ENCODE data around the gene ENTPD2.
A peak's percentile ranks its signal among the peaks of the same experiment; 100 is the strongest.

ENTPD2 gene

DNA sequence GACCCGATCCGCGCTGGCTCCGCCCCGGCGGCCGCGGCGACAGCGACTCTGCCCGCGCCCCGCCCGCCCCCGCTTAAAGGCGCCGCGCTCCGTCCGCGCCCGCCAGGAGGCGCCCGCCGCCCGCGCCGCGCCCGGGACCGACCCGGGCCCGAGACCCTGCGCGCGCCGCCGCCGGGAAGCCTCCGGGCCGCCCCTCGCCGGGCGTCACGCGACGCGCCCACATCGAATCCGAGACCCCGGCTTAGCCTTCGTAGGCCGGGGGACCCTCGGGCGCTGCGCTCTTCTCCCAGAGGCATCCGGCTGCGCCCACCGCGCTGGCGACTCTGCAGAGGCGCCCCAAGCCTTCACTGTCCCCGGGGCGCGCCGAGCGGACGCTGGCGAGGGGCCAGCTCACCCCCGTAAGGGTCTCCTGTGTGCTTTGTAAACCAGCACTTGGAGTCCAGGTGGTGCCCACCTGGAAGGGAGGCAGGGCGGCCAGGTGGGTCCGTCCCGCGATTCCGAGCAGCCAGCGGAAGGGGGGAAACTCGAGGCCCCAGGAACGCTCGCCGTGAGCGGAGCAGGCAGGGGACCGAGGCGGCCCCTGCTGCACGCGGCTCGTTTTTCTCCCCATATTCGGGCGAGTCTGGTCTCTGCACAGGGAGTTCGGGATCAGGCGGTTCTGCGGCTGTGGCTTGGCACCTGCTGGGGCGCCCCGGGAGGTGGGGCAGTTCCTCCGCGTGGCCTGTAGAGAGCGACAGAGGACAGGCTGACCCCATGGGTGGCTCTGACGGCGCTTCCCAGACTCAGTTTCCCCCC is 25.4 kb downstream of the ENTPD2 start:
- DNase-seq = peak; percentile 69

- no peak for DNase-seq
Measured at GRCh38 chr9:137027369-137028262, 26.2 kb downstream of the ENTPD2 start, which contains the start of gene ABCA2. Gene ABCA2 (minus strand): TSS chr9:137028237. CDS start chr9:137028140, 97 bp downstream.

DNA sequence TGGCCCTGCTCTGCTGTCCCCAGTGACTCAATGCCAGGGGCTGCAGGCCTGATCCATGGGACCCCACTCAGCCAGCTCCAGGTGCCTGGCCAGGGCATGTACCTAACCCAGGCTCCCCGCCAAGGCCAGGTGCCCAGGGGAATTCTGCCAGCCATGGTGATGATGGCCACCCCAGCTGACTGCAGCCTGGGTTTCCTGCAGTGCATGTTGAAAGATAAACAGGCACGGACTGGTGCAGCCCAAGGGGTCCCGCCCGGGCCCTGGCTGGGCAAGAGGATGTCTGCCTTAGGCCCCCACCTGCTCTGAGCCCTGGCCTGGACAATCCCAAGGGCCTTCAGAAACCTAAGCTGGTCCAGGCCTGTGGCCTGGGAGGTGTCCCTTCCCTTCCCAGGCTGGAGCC is 27.0 kb downstream of the ENTPD2 start:
- DNase-seq = no peak

GRCh38 chr9:137026384-137026783 is 27.5 kb downstream of the ENTPD2 start:
- no peak for DNase-seq

DNA sequence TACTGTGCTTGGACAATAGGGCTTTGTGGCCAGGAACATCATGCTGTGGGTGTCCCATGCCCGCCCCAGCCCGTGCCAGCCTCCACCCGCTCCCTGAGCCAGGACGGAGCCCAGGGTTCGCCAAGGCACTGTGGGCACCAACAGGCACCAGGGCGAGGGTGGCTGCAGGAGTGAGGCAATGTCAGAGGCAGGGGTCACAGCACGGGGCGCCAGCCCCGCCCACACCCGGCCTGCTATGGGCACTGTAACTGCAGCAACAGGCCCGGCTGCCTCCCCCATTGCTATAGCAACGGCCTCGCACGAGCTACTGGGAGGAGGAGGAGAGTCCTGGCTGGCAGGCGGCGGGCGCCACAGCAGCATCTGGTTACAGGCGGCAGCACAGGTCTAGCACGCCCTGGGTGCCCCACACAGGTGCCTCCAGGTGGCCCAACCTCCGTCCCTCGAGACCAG is 28.3 kb downstream of the ENTPD2 start:
- peak; percentile 60 for DNase-seq

DNA sequence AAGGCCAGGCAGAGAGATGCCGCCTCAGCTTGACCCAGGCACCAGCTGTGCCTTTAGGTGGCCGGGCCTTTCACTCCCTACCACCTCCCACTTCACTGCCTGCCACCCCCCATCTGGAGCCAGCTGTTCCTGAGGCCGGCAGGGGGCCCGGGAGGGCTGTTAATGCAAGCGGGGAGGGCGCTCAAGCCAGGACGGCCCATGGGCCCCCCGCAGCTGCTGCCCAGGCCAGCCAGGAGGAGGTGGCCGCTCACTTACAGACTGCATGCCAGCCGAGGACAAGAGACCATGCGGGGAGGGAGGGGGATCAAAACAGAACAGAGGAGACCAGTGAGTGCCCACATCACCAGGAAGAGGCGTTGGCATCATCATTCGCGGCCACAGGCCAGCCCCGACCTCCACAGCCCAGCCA is 30.3 kb downstream of the ENTPD2 start:
- DNase-seq = no peak

DNA sequence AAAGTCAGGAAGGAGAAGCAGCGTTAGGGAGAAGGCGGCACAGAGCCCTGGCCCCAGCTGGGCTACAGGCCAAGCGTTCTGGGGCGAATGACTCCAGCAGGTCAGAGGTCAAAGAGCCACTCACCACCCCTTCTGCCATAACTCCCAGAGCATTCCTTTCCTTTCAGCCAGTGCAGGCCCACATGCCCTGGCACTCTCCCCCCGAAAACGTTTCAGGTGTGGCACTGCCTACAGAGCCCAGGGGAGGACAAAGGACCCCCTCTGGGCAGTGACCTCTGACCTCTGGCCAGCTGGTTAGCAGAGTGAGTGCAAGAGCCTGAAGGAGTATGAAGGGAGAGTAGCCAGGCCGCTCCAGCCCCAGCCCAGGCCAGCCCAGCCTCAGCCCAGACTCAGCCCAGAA is 30.7 kb downstream of the ENTPD2 start:
- DNase-seq = no peak

DNA sequence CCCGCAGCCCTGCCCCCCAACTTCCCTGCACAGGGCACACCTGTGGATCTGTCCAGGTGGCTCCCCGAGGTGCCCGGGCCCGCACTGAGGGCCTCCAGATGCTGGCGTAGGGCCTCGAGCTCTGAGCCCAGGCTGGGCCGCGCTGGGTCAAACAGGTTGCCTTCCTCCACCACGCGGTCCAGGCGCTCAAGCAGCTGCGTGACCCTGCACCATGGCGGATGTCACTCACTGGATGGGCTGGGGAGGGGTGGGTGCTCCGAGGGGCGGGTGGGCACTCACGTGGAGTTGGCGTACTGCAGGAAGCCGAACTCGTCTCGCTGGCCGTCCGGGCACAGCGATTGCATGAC is 31.2 kb downstream of the ENTPD2 start:
- DNase-seq = no peak

GRCh38 chr9:137021979-137022661 is 31.7 kb downstream of the ENTPD2 start:
- peak; percentile 77 for DNase-seq

GRCh38 chr9:137021568-137021978 is 32.3 kb downstream of the ENTPD2 start:
- no peak for DNase-seq

DNA sequence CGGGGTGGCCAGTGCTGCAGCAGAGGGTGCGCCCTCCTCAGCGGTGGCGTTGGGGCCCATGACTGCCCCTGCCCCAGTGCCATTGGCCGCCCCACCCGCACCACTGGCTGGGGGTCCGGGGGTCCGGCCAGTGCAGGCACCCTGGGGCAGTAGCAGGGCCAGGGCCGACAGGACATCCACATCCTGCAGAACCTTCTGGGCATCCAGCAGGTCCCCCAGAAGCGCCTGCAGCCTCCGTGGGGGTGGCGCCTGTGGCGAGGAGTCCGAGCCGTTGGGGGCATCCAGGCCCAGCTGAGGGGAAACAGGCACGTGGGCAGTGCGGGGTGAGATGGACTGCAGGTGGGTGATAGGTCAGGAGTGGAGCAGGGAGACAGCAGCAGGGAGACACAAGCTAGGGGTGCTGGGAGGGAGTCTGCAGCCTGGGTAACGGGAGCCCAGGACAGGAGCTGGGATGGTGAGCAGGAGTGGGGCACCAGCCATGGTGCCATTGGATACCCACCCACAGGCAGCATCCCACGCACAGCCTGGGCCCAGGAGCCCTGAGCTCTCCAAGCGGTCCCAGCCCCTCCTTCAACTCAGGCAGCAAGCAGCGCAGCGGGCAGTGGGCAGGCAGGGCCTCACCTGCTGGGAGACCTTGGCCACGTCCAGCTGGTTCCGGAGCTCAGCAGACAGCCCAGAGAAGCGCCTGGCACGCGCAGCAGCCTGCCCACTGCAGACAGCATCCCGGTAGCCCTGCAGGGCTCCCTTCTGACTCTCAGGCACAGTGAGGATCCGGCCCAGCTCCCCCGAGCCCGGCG is 32.9 kb downstream of the ENTPD2 start:
- no peak for DNase-seq

DNA sequence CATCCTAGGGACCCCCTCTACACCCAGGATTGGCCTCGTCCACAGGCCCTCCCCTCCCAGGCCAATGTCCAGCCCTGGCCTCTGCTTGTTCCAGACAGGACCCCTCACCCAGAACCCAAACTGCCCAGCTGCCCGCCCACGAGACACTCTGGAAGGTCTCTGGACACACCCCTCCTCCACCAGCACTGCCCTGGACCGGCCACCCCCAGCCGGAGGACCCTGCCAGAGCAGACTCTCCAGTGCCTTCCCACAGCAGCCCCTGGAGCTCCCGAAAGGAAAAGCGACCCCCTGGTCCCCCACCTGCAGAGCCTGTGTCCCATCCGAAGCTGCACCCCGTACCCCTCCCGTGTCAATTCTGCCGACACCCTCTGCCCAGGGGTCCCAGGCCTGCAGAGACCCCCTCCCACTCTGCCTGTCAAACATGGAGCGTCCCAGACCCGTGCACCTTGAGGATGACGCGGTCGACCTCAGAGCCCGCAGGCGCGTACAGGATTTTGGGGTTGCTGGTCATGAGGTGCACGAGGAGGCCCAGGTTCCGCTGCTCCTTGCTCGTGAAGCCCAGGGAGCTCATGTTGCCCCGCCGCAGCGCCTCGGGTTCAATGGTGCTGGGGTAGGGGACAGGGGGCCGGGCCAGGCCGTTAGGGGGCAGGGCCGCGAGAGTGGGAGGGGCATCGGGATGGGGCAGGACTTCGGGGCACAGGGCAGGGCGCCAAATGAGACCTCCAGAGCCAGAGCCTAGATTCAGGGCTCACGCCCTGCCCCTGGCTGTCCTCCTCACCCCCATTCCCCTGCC is 33.8 kb downstream of the ENTPD2 start:
- no peak for DNase-seq

- no peak for DNase-seq
Measured at GRCh38 chr9:137018761-137019559, 34.9 kb downstream of the ENTPD2 start.

GRCh38 chr9:137017791-137018497 is 35.9 kb downstream of the ENTPD2 start:
- DNase-seq = no peak

DNA sequence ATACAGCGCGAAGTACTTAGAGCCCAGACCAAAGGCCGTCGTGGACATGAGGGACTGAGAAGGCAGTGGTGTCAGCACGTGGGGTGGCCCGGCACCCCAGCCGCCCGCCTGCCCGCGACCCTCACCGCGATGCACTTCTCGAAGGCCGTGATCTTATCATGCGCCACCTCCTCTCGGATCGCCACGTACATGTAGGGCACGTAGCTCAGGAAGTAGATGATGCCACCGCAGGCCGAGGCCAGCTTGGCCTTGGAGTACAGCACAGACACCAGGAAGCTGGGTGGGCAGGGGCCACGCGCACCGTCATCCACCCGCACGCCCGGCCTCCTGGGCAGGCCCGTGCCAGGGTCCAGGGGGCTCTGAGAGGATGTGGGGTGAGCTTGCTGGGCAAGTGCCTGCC is 36.8 kb downstream of the ENTPD2 start:
- no peak for DNase-seq

GRCh38 chr9:137016436-137016835 is 37.4 kb downstream of the ENTPD2 start:
- no peak for DNase-seq

GRCh38 chr9:137015976-137016375 is 37.9 kb downstream of the ENTPD2 start:
- DNase-seq = no peak

DNA sequence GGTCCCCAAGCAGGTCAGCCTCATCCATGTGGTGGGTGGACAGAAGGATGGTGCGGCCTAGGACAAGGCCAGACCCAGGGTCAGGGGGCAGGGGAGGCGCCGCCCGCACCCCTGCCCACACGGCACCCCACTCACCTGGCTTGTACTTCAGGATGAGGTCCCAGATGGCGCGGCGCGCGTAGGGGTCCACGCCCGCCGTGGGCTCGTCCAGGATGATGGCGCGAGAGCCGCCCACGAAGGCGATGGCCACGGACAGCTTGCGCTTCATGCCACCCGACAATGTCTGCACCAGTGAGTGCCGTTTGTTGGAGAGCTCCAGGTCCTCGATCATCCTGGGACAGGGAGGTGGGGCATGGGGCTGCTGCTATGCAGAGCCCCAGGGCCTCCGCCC is 38.3 kb downstream of the ENTPD2 start:
- no peak for DNase-seq

- no peak for DNase-seq
Measured at GRCh38 chr9:137014776-137015539, 38.9 kb downstream of the ENTPD2 start.

Measured in CD4-positive, alpha-beta T cell treated with Interleukin-15 for 1 hour (primary cell).